Skin of body (tissue), 2 donors: ENCODE data around the gene VEGFB. TPM values are rescaled to one million over a fixed set of nuclear protein-coding genes. Genes with fewer than 3 reads are reported as not detected.

Experiments
- DNase-seq: peaks from one replicate; lab custom pipeline; 2025; lab: John Stamatoyannopoulos, UW
- total RNA-seq: library from RNA; depleted of rRNA; stranded (reverse); fragments of >200 nt; gene quantifications from one replicate; pipeline ENCODE4 v1.2.3, GENCODE V29; 2014

The VEGFB gene
- total RNA-seq, 1 donor from 2014 or later = 31.9 TPM

DNA sequence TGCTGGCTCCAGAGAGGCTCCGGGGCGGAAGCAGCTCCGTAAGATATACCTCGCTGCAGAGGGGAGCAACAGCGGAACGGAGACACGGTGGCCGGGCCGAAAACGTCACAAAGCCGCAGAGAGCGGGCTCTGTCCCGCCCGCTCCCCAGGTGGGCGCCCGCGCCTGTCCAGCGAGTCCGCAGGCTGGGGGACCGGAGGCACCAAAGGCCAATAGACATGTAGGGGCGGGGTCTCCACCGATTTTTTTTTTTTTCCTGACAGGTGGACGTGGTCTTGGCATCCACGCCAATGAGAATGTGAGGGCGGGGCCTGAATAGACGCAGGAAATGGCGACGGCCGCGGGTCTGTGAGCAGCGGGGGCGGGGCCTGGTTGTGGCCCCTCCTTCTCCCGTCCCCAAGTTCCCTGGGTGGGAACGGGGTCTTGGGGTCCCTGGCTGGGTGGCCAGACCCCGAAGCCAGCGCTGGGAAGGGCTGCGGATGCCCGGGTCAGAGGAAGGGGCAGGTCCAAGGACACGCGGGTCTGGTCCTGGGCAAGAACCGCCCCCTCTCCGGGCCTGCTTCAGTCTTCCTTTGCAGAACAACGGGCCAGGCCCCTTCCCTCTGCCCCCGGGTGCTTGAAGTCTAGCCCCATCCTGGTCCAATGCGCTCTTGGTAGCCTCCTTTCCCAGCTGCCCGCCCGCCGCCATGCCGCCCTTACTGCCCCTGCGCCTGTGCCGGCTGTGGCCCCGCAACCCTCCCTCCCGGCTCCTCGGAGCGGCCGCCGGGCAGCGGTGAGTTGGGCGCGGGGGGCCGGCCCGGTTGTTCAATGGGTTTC lies 4.0 kb upstream of the VEGFB start, which contains the start of gene DNAJC4:
Gene DNAJC4 (plus strand): TSS at position 378 of the 814 bp plus-strand sequence. CDS start 307 bp downstream, at position 685.
- peak; percentile 56 for DNase-seq

DNA sequence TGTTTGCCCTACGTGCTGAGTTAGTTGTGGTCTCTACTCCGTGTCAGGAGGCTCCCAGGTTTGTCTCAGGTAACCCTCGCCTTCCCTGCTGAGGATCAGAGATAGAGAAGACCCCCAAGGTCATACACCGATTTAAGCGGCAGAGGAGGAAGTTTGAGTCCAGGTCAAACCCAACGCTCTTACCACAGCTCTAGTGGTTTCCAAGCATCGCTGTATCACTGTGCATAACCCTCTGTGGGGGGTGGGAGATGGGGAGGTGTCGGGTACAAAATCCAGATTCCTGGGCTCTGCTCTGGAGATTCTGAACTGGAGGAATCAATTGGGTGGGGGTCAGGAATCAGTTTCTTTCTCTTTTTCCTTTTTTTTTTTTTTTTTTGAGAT lies 3.4 kb upstream of the VEGFB start:
- no peak for DNase-seq

DNA sequence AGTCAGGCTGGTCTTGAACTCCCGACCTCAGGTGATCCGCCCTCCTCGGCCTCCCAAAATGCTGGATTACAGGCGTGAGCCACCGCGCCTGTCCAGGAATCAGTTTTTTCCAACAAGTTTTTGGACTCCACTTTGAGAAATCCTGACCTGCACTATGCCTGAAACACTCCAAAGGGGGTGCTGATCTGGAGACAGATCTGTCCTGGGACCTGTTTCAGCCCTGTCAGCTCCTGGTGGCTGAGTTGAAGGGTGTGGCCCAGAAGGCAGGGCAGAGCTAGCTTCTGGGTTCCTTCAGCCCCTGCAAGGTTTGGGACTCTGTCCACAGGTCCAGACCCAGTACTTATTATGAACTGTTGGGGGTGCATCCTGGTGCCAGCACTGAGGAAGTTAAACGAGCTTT lies 2.8 kb upstream of the VEGFB start:
- DNase-seq = no peak

DNA sequence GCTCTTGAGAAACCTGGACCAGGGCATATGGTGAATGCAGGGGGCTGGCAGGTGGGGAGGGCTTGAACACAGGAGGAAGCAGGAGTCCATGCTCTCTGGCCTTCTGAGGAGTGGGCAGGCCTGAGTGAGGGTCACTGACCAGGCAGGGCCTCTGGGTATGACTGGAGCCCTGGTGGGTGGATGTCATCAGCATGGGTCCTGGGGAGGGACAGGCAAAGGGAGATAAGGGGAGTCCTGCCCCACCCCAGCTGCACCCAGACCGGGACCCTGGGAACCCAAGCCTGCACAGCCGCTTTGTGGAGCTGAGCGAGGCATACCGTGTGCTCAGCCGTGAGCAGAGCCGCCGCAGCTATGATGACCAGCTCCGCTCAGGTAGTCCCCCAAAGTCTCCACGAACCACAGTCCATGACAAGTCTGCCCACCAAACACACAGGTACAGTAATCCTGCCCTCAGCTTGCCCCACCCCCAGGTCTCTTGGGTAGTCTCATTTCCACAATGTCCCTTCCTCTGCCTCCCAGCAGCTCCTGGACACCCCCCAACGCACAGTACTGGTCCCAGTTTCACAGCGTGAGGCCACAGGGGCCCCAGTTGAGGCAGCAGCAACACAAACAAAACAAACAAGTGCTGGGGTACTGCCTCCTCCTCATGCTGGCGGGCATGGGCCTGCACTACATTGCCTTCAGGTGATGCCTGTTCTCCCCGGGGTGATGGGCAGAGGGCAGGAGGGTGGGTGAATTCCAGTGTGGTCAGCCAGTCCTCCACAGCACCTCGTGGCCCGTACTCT lies 2.0 kb upstream of the VEGFB start:
- DNase-seq = no peak

DNA sequence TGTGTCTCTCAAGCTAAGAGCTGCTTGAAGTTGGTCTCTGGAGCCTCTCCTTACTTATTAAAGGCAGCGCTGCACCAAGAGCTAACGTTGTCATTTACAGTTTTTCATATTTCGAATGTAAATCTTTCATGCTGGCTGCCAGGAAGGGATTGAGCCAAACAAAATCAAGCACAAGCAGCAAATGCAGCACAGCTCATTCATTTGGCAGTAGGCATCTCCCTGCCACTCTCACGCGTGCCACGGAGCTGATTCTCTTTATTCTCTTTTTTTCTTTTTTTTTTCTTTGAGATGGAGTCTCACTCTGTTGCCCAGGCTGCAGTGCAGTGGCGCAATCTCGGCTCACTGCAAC lies 1.4 kb upstream of the VEGFB start:
- DNase-seq = no peak

DNA sequence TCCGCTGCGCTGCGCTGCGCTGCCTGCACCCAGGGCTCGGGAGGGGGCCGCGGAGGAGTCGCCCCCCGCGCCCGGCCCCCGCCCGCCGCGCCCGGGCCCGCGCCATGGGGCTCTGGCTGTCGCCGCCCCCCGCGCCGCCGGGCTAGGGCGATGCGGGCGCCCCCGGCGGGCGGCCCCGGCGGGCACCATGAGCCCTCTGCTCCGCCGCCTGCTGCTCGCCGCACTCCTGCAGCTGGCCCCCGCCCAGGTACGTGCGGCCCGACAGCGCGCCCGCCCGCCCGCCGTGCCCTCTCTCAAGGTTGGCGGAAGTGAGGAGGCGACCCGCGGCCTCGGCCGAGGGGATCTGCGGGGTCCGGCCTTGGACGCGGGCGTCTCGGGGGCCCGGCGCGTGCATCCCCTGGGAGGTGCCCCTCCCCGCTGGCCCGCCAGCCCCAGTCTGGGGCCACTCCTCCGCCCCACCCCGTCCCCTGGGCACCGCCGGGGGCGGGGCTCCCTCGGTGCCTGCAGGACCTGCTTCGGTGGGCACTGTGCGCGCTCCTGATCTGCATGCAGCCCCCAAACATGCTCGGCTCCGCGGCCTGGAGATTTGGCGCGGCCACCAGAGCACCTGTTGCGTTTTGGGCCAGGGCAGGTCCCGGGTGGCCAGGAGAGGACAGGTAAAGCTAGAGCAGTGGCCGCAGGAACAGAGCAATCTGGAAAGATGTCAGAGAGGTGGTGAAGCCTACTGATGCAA lies 429 bp downstream of the VEGFB start:
- DNase-seq = no peak

DNA sequence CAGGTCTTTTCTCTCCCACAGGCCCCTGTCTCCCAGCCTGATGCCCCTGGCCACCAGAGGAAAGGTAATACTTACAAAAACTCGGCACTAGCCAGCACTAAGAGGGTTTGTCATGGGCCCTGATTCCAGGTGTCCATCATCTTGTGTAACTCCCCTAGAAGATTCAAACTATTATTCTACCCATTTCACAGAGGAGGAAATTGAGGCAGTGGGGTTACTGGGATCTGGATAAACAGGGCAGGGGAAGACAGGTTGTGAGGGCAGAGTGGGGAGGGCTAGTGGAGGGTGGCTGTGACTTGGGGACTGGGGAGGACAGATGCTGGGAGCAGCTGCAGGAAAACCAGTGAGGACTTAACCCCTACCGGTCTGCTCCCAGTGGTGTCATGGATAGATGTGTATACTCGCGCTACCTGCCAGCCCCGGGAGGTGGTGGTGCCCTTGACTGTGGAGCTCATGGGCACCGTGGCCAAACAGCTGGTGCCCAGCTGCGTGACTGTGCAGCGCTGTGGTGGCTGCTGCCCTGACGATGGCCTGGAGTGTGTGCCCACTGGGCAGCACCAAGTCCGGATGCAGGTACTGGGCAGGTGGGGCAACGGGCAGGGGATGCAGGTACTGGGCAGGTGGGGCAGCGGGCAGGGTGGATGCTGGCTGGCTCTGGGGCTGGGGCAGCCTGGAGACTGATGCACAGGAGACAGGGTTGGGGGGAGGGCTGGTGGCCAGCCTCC lies 1.2 kb downstream of the VEGFB start:
- no peak for DNase-seq

DNA sequence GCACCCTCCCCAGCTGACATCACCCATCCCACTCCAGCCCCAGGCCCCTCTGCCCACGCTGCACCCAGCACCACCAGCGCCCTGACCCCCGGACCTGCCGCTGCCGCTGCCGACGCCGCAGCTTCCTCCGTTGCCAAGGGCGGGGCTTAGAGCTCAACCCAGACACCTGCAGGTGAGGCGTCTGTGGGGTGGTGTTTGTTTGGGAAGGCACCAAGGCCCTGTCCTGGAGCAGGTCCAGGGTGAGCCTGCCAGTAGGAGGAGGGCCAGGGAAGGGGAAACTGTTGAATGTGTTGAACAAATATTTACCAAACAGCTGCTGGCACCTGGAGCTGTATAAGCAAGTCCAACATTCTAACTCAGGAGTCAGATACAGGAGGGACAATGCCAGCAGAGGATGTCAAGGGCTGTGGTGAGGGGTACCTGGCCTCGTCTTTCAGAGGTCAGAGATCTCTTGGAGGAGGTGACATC lies 3.1 kb downstream of the VEGFB start:
- DNase-seq = no peak

DNA sequence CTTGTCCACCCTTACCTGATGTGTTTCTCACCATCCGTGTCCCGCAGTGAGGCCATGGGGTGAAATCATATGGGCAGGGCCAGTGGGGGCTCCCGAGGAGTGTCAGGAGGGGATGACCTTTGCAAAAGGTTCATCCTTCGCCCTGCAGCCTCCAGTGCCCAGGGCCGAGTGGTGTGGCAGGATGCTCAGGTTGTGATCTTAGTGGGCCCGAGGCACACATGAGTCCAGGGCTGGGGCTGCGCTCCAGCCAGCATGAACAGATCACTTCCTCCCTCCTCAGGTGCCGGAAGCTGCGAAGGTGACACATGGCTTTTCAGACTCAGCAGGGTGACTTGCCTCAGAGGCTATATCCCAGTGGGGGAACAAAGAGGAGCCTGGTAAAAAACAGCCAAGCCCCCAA lies 3.7 kb downstream of the VEGFB start:
- no peak for DNase-seq

DNA sequence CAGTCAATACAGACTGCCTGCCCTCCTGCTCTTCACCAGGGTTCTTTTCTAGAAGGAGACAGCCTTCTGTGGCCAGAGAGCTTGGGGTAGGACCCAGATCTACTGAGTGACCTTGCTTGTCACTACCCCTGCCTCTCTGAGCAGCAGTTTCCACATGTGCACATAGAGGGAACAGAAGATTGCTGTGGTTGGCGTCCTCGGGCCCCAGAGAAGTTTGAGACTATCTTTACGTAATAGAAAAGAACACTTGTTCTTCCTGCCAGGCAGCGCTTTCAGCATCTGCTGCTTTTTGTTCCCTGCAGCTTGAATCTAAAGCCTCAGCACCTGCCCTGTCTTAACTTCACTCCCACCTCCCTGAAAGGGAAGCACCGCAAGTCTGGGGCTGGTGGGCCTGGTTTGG lies 4.6 kb downstream of the VEGFB start:
- DNase-seq = no peak

DNA sequence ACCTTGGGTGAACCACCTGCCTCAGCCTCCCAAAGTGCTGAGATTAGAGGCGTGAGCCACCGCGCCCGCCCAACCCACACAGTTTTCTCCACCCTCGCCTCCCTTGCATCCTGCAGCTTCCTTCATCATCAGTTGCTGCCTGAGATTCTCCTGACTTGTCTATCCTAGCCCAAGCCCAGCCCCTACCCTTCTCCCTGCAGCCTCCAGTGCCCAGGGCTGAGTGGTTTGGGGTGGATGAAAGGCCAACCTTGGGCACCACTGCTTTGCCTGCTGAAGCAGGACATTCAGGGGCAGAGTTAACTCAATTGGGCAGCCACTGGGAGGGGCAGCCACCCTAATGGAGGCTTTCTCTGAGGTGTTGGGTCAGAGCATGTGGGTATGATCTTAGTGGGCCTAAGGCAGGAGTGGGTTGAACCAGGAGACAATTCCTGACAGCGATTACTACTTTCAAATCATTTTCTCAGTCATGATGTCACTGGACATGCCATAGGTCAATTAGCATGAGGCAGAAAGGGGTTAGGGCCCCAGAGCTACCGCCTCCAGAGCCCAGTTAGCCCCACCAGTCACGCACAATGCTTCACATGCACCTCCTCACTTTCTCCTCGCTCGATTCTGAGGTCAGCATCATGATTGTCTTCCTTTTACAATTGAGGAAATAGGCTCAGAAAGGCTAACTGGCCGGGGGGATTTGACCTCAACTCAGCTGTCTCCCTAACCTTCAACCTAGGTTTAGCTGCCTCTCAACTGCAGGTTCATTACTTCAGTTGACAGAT lies 5.5 kb downstream of the VEGFB start:
- no peak for DNase-seq

DNA sequence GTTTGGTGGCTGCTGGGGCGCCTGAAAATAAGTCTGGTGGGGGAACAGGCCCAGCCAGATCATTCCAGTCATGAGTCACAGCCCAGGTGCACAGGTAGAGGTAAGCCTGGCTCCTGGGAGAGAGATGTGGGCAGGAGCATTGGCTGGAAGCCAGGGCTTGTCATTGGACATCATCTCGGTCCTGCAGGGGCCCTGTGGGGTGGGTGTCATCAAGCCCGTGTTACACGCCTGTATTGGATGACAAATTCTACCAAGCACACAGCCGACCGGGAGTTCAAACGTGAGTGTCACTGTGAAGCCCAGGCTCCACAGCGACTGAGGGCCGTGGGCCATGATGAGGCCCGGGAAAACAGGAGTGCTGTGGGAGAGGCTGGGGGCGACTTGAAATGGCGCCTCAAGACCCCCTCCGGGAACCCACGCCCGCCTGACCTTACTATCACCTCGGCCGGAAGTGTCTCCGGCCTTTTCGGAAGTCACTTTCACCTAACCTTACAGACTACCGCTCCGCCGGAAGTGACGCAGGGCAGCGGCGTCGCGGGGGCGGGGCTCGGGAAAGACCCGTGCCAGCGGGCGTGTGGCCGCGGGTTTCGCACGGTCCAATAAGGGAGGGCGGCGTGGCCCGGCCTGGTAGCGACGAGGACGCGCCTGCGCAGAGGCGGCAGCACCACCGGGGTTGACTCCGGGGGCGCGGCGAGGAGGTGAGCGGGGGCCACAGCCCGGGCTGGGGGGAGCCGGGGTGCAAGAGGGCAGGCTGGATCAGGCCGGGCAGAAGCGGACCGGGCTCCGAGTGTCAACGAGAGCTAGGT lies 6.3 kb downstream of the VEGFB start, which contains the start of gene FKBP2:
Gene FKBP2 (plus strand): TSS at position 661 of the 806 bp plus-strand sequence. CDS start 1,293 bp downstream, outside the sequence.
- DNase-seq = peak; percentile 97

DNA sequence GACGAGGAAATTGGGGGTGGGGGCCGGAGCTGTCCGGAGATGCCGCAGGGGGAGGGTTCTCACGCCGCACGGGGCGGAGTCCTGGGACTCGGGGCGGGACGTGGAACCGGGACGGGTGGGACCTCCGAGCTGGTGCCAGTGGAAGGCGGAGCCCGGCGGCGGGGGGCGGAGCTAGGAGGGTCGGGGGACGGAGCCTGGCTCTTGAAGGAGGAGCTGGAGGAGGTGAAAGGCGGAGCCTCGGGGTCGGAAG lies 6.8 kb downstream of the VEGFB start:
- DNase-seq = peak; percentile 99

DNA sequence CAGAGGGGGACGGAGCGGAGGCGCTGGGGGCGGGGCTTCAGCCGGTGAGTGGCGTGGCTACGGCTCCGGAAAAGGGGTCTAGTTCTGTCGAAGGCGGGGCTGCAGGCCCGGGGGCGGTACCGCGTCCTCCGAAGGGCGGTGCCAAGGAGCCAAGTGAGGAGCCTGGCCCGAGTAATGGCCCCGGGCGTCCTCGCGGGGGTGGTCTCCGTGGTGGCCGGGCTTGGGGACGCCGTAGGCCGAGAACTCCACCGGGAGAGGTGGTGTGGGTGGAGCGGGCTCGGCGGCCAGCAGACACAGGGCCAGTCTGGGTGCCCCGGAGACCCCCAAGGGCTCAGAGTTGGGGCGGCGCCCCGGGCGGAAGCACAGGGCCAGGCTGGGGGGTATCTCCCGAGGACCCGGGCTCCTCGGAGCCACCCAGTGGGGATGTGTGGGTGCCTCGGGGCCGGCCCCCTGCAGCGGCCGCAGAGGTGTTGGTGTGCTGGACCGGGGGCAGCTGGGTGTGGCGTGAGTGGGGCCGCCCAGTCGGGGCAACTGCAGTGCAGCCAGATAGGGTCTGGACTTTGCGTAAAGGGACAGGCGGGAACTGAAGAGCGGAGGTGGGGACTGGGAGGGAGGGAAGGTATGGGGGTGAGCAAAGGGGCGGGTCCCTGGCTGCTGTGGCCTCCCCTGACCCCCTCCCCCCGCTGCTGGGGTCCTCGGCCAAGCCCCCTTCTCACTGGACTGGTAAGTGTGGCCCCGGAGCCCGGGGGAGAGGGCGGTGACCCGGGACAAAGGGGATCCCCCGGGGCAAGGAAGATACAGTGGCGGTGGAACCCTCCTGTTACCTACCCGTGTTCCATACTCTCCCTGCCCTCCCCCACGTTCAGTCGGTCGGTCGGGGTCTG lies 7.3 kb downstream of the VEGFB start:
- no peak for DNase-seq

DNA sequence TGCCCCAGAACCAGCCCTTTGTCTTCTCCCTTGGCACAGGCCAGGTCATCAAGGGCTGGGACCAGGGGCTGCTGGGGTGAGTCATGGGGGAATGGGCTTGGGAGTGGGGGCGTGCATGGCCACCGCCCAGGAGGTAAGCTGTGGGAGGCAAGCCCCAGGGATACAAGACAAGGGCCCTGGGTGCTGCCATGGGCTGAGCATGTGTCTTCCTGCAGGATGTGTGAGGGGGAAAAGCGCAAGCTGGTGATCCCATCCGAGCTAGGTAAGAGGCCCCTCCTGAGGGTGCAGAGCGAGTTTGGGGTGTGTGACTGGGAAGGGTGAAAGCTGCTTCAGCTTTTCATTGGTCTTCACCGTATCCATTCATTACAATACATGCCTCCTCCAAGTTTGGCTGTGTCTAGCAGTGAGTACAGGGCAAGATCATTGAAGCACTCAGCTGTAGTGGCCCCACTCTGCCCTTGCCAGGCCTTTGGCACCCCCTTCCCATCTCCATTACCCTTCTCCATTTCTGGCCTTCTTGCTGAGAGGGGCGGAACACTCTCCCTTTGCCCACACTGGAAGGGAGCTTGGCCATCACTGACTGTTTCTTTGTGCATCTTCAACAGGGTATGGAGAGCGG lies 9.0 kb downstream of the VEGFB start:
- no peak for DNase-seq

DNA sequence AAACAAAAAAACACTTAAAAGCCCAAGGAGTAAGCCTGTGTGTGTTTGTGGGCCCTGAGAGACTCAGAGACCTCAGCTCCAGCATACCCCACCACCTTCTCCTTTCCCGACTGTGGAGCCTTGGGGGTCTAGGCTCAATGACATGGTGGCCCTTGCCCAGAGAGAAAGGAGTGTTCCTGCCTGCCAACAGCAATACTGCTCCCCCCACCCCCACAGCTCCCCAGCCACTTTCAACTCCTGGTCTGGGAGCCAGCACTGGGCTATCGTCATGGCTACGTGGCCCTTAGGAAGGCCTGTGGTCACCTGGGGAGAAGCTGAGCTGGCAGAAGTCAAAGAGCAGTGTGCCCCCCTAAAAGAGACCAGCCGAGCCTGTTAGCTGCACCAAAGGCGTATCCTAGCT lies 9.7 kb downstream of the VEGFB start:
- DNase-seq = no peak

DNA sequence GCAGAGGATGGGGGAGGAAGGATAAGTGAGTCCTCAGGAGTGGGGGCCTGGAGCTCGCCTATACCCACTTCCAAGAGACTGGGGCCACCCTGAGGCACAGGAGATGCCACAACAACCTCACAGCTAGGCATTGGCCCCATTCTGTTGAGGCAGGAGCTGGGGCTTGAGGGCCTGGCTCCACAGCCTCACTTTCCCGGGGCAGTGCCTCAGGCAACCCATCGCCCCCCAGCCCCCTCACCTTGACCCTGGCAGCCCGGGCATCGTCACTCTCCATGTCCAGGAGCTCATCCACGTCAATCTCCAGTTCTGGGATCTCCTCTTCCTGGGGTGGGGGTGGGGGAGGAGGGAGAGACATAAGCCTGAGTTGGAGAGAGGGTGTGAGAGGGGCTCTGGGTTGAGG lies 10.6 kb downstream of the VEGFB start:
- no peak for DNase-seq

DNA sequence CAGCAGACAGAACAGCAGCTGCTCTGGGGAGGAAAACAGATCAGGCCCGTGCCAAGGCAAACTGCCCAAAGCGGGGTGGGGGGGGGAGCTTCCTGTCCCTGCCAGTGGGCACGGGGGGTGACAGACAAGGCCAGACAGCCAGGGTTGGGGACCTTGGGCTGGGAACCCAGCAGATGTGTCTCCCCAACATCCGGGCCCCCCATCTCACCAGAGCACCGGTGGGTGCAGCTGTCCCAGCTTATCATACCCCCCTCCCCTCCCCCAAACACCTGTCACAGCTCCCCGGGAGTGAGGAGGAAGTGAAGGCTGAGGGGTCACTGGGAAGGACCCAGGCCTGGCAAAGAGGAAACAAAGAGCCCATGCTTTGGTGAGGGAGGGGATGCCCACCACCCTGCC lies 11.0 kb downstream of the VEGFB start:
- DNase-seq = peak; percentile 36
